ENCODE measurements around the gene PRKCQ.

The PRKCQ gene

DNA sequence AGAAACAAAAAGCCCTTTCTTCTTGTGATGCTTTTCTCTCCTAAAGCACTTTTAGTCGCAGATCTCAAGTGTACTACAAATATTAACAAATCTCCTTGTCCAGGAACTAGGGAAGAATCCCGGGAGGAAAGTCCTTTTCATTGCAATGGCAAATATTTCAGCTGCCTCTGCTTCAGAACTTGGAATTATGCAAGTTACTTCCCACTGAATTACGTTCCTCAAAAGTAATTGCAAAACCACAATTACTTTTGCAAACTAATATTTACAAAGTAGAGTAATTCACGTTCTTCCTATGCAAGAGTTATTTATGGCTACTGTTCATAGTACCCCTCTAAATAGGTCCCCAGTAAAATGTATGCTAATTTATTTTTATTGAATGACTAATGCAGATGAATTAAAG lies 14.5 kb downstream of the PRKCQ start:
- DNase-seq = no peak

DNA sequence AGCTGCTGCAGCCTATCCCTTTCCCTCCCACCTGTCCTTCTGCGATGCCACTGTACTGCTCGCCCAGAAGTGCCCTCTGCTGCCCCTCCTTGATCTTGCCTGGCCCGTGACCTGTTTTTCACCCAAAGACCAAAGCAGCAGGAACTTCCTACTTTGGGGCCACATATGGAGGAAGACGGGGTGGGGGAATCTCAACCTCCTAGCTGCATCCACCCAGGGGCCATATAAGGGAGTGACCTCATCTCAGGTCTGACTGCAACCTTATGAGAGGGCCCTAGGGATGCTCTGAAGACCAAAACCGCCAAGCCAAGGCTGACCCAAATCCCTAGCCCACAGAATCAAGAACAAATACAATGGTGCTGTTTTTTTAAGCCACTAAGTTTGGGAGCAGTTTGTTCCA lies 15.7 kb downstream of the PRKCQ start:
- no peak for DNase-seq

DNA sequence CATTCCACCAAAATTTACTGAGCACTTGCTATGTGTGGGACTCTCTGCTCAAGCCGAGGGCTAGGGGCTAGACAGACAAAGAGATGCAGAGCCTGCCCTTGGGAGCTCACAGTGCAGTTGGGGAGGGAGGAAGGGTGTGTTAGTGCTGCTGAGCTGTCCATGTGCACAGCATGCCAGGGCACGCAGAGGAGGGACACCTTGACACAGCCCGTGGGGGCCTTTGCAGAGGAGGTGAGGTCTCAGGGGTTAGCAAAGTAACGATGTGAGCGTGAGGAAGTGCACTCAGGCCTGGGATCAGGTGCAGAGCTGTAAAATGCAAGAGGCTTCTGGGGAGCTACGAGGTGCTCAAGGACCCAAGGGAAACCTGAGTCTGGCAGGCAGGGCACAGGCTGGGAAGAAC lies 16.3 kb downstream of the PRKCQ start:
- no peak for DNase-seq

DNA sequence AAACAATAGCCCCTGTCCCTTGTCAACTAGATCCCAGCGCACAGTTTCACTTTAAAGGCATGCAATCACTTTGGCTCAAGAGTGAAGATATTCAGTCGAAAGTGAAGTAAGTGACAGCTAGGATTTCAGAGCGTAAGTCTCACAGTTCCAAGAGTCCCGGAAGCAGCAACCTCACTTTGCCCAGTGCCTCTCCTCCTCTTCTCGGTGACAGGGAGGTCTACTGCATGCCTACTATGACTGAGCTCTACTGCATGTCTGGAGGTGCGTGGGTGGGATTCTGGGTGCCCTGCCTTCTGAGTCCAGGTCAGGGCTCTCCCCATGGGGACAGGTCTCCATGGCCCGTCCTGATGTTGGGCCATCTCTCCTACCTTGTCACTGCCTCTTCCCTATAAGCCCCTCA lies 17.0 kb downstream of the PRKCQ start:
- DNase-seq = no peak

DNA sequence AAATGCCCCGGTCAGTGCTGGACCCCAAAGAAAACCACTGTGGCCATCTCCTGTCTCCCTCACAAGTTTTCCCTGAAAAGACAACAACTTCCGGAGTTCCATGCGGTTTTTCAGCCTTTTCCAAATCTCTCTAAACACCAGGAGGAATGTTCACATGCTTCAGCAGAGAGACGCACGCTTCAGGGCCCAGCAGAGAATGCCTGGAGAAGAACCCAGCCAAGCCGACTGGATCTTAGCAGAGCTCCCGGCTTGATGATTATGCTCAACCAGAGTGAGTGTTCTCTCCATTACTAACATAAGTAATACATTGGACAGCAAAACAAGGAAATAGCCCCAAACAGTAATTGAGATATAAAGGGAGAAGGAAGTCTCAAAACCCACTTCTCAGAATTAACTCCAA lies 17.9 kb downstream of the PRKCQ start:
- no peak for DNase-seq

DNA sequence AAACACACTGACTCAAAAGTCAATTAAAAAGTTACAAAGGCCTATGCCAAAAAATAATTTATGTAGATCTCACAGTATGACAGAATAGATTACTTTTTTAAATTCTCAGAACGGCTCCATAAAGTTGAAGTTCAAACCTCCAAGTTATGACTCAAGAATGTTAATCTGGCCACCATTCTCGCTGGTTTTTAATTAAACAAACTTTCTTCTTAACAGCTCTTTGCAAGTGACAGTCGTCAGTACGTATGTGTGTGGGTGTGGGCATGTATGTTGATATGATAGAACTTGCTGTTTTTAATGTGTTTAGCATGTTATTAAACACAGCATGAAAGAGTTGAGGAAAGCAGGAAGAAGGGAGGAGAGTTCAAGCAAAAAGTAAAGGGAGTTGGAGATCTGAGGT lies 18.5 kb downstream of the PRKCQ start:
- DNase-seq = no peak

DNA sequence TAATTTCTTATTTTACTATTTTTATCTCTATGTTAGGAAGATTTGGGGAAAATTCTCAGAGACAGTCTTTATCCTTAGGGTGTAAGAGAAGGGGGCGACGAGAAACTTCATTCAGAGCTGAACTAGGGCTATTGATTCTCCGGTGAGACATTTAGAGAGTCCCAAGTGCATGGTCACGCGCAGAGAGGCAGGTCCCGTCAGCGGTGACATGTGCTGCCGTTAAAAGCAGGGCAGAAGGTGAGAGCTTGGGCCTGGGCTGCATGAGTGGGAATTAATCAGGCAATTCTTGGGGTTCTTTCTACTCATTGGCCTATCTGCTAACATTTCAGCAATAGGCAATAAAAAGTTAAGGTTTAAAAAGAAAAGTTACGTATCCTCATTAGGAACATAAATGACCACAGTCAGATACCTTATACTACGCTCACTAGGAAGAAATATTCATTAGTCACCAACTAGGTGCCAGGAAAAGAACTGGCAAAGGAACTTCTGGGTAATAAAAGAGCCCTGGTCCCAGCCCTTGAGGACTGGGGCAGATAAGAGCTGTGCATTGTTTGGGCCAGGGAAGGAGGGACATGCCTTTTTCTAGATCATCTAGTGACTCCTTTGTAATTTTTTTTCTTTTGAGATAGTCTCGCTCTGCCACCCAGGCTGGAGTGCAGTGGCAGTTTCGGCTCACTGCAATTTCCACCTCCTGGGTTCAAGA lies 21.2 kb downstream of the PRKCQ start:
- no peak for DNase-seq

DNA sequence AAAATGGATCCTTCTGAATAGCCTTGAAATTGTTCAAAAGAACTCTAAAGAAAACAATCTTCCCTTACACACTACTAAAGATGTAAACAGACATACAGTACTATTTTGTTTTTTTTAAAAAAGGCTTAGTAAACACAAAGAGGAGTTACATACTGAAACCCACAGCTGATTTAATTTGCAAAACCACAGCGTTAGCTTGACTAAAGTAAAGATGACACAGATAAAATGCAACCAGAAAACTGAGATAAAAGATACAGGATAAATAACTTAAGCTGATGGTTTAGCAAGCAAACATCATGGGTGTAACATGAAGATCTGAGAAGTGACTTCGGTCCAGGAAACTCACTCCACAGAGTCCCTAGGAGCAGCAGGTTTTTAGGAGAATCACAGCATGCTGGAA lies 21.8 kb downstream of the PRKCQ start:
- no peak for DNase-seq

DNA sequence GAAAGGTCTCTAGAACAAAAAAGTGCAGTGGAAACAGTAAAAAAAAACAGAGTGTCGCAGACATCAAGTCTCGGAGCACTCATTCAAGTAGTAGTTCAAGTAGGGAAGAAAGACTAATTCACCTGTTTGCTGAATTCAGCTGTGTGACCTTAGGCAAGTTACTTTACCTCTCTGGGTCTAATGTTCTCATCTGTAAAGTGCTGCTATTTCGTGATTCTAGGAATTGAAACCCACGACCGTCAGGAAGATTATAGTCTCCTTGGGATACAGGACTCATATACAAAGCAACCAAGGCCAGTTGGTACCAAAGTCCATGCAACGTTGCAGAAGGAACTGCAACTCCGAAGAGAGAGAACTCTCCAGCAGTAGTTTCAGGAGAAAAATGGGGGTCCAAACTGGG lies 26.1 kb downstream of the PRKCQ start:
- DNase-seq = no peak

DNA sequence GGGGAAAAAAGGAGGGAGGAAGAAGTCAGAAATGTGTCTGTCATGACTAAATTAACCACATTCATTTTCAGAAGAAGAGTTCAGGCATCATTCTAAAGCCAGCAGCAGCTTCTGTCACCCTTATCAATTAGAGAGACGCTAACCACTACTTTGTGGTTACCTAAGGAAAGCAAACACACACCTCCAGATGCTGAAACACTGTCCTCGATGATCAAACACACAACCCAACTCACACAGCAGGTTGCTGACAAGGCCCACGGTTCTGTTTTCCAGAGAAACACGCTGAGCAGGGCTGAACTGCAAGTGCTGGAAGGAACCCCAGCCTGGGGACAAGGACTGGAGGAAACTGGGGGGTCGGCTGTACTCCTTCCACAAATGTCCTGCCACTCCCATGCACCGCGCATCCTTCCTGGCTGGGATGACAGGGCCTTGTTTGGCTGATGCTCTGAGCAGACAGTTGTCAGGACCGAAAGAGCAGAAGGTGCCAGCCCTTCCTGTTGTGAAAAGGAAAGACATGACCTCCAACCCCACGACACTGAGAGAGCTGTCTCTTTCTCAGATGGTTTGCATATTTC lies 36.6 kb downstream of the PRKCQ start:
- DNase-seq = no peak

DNA sequence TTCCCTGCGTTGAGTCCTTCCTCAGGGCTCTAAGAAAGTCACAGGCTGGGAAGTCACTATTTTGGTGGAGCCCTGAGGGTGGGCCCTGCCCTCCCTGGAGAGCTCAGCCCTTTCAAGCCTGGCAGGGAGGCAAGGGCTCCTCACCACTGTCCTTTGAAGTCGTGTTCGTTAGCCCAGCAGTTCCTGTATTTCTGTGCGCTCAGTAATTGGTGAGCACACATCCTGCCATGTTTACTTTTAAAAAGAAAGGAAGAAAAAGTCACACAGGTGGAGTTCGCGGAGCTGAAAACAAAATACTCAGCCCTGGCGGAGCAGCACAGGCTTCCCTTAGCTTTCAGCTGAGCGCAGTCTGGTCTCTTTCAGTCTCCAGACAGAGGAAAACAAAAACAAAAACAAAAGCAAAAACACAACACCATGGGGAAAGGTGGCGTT lies 37.1 kb downstream of the PRKCQ start:
- DNase-seq = no peak

DNA sequence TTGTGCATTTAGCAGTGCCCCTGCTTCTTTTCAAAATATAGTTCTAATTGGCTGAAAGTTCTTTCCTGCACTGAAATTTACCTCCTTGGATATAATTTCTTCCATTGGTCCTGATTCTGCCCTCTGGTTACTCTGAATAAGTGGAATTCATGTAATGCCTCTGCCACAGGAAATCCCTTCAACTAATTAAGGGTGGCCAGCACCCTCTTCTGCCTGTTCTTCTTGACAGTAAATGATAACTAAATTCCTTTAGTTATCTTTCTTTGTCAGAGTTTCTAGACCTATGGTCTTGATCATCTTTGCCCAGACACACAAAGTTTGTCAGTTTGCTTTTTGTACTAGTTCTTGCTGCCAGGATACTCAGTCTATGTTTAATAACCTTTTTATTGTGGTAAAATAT lies 40.2 kb downstream of the PRKCQ start:
- no peak for DNase-seq

DNA sequence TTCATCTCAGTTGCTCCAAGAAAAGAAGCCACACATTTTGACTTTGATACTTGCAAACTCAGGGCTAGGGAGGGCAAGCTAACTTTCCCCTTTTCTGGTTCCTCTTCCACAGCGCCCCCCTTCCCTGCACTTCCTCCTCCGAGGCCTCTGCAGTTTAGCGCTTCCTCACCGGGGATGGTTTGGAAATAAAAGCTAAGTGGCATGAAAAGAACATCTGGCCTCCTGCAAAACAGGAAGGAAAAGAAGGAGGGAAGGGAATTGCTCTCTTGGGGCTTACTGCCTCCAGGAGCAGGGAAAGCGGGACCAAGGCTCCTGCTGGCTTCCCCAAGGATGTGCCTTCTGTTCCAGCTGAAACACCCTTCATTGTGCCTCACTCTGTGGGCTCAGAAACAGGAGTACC lies 42.3 kb downstream of the PRKCQ start:
- DNase-seq = no peak

DNA sequence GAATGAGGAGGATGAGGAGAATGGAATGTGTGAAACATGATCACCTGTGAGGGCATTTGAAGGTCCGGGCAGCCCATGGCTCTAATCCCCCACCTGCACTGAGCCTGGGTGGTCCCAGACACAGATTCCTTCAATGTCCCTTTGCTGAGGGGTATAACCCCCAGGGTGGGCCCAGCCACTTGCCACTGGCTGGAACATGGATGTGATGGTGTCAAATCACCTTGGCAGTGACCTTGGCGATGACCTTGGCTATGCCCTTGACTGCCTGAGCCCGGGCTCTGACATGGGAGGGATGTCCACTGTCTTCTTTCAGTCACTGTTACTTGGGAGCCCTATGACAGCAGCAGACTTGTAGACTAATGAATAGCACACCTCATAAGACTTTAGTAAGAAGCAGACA lies 44.0 kb downstream of the PRKCQ start:
- no peak for DNase-seq

DNA sequence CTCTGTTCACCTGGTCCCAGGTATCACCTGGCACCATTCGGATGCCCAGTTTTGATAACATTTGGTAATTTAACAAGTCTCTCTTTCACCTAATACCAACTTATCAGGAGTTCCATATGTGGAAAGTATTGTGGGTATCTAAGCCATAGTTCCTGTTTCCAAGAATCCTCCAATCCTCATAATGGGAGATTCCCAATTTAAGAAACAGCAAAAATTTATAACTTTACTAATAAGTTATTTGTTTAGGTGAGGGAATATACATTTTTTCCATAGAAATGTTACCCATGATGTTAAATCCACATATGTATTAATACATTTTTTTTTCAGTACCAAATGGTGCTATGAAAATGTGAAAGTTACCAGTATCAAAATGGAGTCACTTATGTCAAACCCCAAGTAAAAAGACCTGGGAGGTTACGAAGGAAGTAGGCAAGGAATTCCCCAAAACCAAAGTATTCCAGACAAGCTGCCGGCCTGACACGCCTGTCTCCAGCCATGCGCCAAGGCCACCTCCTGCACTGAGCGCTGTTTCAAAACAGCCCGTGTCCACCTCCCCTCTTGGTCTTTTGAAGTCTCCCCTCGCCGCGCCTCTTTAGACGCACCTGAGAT lies 44.8 kb downstream of the PRKCQ start:
- DNase-seq = no peak

DNA sequence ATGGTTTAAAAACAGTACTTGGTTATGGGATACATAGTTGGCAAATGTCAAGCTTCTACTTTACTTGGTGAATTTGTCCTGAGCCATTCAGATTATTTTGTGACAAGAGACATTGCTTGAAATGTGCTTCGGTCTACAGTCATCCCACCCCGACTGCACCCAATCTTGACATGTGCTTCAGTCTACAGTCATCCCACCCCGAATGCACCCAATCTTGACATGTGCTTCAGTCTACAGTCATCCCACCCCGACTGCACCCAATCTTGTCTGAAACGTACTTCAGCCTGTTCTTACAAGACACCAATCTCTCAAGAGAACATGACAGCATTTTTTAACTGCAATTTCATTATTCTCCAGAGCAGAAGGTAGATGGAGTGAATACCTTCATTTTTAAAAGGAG lies 47.8 kb downstream of the PRKCQ start:
- DNase-seq = no peak

DNA sequence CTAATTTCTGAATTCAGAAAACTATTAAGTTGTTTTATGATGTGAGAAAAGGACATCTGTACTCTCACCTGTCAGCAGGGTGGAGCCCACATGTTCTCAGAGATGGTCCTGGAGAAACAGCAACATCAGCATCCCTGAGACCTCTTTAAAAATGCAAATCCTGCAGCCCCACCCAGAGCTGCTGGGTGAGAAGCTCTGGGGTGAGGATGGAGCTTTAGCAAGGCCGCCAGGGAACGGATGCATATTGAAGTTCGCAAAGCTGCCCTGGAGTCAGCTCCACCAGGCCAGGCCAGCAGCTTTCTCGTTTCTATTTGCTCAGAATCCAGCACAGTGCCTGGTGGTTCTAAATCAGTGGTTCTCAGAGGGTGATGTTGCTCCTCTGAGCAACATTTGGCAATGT lies 49.1 kb downstream of the PRKCQ start:
- no peak for DNase-seq

DNA sequence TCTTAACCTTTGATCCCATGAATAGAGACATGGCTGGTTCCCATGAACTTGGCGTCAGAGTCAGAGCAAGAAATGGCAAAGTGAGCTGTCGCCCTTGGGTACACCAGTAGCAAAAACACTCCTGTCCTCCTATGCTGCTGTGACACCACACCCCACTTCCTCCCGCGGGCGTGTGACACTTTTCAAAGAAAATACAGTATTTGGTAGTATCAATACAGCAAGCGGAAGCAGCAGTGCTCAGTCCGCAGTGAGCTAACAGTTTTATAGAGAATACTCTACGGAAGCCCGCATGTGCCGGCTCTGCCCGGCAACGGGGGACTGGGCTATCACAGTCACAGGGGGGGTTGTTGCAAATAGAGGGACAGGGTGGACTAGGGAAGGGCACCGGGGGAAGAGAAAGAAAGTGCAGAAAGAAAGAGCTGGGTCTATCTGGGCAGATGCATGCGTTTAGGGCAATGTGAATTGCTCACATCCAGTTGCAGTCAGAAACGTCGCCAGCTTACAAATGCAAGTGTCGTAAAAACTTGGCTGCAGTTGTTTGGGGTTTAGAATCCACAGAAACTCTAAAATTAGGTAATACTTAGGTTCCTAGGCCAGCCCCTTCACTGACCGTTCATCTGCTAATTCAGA lies 49.8 kb downstream of the PRKCQ start:
- DNase-seq = no peak

DNA sequence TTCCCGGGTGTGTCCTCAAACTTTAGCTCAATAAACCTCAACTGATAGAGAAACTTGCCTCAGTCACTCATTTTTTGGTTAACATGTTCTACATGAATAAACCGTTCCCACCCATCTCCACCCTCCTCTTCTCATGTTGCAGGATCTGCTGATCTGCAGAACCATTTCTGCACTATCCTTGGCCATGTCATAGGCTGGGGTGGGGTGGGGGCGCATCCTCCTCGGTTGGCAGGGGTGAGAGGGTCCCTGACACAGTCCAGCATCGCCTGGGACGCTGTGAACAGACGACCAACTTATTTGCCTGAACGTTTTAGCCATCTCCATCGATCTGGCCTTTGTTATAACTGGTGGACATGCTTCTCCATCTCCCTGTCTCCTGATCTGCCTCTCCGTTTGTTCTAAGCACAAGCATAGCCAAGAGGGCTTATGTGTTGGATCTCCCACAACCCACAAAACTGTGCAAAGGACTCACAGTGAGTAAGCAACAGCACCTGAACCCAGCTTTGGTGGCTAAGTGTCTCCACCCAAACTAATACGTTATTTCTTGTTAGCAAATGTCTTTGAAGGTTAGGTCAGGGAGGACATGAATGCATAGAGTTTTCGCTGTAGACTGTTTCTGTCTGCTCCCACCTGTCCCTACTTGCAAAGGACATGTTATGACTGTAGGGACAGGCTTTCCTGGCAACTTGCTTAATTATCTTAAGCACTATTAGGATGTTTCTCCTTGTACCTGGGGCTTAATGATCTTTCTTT lies 51.7 kb downstream of the PRKCQ start:
- DNase-seq = no peak

DNA sequence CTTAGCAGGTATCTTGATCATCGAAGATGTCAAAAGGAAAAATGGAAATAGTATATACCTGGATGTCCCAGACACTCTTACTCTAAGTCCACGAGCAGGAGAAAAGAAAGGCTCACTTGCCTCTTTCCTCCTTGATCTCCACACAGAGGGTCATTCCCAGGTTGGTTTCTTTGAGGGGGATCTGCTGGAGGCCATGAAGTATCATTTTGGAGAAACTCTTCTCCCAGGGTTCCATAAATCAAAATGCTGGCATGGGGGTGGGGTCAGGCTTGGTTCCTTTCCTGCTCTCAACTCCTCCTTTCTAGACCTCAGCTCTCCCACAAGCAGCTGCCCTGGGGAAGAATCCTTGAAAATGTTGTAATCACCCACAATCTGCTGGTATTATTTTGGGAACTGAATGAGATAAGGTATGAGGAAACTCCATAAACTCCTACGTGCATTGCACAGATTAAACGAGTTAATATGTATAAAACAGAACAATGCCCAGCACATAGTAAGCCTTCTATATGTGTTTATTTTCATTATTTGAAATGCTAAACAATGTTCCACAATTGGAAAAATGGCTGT lies 54.4 kb downstream of the PRKCQ start:
- no peak for DNase-seq

DNA sequence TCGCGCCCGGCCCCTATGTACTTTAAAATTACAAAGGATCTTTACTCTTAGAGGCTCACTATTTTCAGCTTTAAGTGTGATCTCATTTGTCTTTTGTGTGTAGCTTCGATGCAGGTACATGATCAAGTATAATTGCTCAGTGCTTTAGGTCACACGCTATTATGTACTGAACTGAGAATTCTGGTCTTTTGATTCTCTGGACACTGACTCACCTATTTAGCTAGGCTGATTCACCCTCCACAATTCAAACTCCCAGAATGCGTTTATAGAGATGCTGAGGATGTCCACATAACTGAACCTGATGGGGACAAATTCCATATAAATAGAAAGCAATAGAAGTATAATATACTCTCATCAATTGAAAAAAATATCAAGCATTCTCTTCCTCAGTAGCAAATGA lies 57.8 kb downstream of the PRKCQ start:
- no peak for DNase-seq

DNA sequence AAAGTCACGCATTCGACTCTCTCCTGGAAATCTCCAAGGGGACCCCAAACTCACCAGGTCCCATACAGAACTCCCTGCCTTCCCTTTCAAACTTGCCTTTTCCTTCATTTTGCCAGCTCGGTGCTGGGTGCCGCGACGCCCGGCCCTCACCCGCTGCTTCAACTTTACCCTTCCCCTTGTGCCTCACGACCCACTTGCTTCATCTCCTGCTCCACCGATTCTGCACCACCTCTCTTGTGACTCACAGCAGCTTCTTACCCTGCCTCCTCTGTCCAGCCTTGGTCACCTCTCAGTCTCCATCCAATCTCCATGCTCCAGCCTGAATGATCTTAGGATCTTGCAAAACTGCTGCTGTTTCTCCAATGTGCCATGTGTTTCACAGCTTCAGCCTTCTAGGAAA lies 59.9 kb downstream of the PRKCQ start:
- no peak for DNase-seq

DNA sequence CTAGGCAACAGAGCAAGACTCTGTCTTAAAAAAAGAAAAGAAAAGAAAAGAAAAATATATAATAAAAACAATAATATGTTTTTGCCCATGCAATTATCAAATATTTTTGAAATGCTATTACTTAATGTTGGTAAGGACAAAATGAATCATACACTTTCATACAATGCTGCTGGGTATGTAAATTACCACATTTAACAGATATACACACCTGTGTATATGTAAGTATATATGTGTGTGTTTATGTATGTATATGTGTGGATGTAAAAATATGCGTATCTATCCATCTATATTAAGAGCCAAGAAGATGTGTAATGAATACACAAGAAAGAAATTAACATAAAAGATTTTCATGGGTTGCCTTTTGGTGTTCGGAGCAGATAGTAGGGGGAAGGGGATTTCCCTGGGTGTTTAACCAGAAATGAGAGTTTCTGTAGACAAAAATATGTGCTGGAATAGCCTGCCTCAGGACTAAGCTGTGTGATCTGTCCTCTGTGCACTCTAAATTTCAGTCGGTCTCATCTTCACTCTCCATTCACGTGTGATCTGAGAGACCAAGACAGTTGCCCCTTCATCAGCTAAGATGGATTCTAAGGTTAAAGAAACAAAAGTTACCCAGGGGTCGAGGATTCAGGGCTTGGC lies 61.2 kb downstream of the PRKCQ start:
- no peak for DNase-seq

Data from SIG-M5 (cell line).